ENCODE data around the gene ITGAD. TPM values are rescaled to one million over a fixed set of nuclear protein-coding genes. Genes with fewer than 3 reads are reported as not detected.

ITGAD gene
- total RNA-seq, 1 donor, result not detected

- no peak for TF ChIP-seq CTCF (IDR thresholded peaks at IDR 0.05; ENCODE audit: insufficient read depth, low read depth, low read length)
- H3K4me3 ChIP-seq (ENCODE audit: low read depth, low read length), result no peak overlapping the region
- no peak for DNase-seq (ENCODE audit: low read depth)
Observed at GRCh38 chr16:31351942-31352325, 41.2 kb upstream of the ITGAD start.

- H3K4me3 ChIP-seq (ENCODE audit: low read depth, low read length), result no peak overlapping the region
- TF ChIP-seq CTCF (IDR thresholded peaks at IDR 0.05; ENCODE audit: insufficient read depth, low read depth, low read length), result no peak
- DNase-seq (ENCODE audit: low read depth), result no peak
Observed at GRCh38 chr16:31352376-31353115, 40.6 kb upstream of the ITGAD start.

GRCh38 chr16:31354394-31355291 is 38.5 kb upstream of the ITGAD start, which contains the start of gene ITGAX:
Gene ITGAX, plus strand, starts transcription at chr16:31355176. Its CDS starts 79 bp downstream, at chr16:31355255.
- peak; percentile 4 for DNase-seq (ENCODE audit: low read depth)
- no peak for TF ChIP-seq CTCF (IDR thresholded peaks at IDR 0.05; ENCODE audit: insufficient read depth, low read depth, low read length)
- H3K4me3 ChIP-seq (ENCODE audit: low read depth, low read length), result no peak within 1 kb of the TSS

GRCh38 chr16:31355431-31356100 is 37.6 kb upstream of the ITGAD start:
- no peak for DNase-seq (ENCODE audit: low read depth)
- H3K4me3 ChIP-seq (ENCODE audit: low read depth, low read length), result no peak overlapping the region
- TF ChIP-seq CTCF (IDR thresholded peaks at IDR 0.05; ENCODE audit: insufficient read depth, low read depth, low read length), result no peak

GRCh38 chr16:31356566-31357323 is 36.4 kb upstream of the ITGAD start:
- DNase-seq (ENCODE audit: low read depth), result no peak
- no peak for TF ChIP-seq CTCF (IDR thresholded peaks at IDR 0.05; ENCODE audit: insufficient read depth, low read depth, low read length)
- H3K4me3 ChIP-seq (ENCODE audit: low read depth, low read length), result no peak overlapping the region
